ENCODE measurements around the gene TMEM238. TPM values are rescaled to one million over a fixed set of nuclear protein-coding genes. Genes with fewer than 3 reads are reported as not detected.

The TMEM238 gene
- total RNA-seq, 1 experiment from 2014 or later, result 0.97 TPM

GRCh38 chr19:55382013-55382412 lies 2.1 kb downstream of the TMEM238 start:
- no peak for DNase-seq (ENCODE audit: extremely low read depth, low read depth)

GRCh38 chr19:55379174-55379573 lies 4.9 kb downstream of the TMEM238 start:
- DNase-seq (ENCODE audit: extremely low read depth, low read depth), result no peak

DNA sequence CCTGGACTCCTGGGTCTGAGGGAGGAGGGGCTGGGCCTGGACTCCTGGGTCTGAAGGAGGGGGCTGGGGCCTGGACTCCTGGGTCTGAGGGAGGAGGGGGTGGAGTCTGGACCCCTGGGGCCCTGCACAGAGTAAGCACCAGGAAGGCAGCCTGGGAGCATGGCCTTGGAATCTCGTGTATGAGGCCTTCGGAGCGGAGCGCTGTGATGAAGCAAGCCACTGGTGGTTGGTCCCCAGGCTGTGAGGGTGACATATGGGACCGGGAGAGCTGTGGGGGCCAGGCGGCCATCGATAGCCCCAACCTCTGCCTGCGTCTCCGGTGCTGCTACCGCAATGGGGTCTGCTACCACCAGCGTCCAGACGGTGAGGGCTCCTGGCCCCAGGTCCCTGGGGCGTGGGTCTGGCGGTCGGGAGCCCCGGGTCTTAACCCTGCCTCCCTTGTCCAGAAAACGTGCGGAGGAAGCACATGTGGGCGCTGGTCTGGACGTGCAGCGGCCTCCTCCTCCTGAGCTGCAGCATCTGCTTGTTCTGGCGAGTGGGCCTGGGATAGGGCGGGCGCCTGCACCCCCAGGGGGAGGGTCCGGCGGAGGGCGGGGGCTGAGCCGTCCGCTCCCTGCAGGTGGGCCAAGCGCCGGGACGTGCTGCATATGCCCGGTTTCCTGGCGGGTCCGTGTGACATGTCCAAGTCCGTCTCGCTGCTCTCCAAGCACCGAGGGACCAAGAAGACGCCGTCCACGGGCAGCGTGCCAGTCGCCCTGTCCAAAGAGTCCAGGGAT lies 6.5 kb downstream of the TMEM238 start:
- no peak for DNase-seq (ENCODE audit: extremely low read depth, low read depth)

DNA sequence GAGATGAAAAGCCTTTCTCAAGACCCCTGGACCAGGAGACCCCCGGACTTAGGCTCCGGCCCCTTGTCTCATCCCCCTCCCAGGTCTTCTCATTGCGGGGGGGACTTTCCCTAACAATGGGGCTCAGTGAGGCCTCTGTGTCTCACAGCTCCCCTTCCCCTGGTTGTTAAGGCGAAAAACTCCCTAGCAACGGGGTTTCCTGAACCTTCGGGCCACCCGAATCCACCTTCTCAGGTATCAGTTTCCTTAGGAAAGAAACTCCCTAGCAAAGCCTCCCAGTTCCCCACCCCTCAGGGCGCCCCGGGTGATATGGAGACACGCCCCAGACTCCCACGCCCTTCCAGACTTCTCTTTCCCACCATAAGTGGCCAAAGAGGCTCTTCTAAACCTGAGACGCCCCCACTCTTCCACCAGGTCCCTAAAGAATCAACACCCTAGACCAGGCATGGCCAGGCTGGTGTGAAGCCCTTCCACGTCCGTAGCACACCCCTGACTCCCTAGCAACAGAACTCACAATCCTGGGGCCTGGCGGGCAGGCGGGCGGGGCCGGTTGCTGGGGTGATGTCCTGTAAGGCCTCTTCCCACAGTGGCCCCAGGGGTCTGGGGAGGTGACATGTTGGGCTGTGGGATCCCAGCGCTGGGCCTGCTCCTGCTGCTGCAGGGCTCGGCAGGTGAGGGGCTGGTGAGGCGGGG lies 7.7 kb downstream of the TMEM238 start, which contains the start of gene TMEM190:
TSS of gene TMEM190 (plus strand) at position 586 of the 693 bp plus-strand sequence. CDS start at position 614, 28 bp downstream.
- DNase-seq (ENCODE audit: extremely low read depth, low read depth), result no peak

GRCh38 chr19:55373993-55374757 lies 9.9 kb downstream of the TMEM238 start:
- DNase-seq (ENCODE audit: extremely low read depth, low read depth), result no peak

- DNase-seq (ENCODE audit: extremely low read depth, low read depth), result no peak
Observed at GRCh38 chr19:55373306-55373992, 10.6 kb downstream of the TMEM238 start.

GRCh38 chr19:55372316-55373081 lies 11.6 kb downstream of the TMEM238 start:
- no peak for DNase-seq (ENCODE audit: extremely low read depth, low read depth)

GRCh38 chr19:55370305-55370988 lies 13.6 kb downstream of the TMEM238 start, which contains the start of gene IL11:
Gene IL11, minus strand, starts transcription at chr19:55370463. Its CDS starts 153 bp downstream, at chr19:55370310.
- DNase-seq (ENCODE audit: extremely low read depth, low read depth), result no peak

DNA sequence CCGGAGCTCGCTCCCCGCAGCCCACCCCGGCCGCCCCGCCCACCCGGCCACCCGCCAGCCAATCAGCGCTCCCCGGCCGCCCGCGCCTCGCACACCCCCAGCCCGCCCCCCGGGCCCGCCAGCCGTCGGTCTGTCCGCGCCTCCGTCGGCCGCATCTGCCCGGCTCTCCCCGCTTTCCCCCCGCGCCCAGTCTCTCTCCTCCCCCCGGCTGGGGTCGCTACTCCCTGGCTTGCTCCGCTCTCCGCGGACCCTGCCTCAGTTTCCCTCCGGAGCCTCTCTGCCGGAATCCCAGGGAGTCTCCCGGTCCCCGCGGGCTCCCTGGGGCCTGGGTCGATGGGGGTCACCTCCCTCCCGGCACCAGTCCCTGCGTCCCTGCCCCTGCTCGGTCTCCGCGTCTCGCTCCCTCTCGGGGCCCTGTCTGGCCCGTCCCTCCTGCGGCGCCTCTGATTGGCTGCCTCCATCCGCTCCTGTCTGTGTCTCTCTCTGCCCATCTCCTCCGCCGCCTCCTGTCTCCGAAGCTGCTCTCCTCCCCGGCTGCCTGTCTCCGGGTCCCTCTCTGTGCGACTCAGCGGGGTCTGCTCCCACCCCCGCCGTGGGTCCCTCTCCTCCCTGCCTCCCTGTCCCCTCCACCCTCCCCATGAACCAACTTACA lies 14.3 kb downstream of the TMEM238 start:
- peak; percentile 22 for DNase-seq (ENCODE audit: extremely low read depth, low read depth)

DNA sequence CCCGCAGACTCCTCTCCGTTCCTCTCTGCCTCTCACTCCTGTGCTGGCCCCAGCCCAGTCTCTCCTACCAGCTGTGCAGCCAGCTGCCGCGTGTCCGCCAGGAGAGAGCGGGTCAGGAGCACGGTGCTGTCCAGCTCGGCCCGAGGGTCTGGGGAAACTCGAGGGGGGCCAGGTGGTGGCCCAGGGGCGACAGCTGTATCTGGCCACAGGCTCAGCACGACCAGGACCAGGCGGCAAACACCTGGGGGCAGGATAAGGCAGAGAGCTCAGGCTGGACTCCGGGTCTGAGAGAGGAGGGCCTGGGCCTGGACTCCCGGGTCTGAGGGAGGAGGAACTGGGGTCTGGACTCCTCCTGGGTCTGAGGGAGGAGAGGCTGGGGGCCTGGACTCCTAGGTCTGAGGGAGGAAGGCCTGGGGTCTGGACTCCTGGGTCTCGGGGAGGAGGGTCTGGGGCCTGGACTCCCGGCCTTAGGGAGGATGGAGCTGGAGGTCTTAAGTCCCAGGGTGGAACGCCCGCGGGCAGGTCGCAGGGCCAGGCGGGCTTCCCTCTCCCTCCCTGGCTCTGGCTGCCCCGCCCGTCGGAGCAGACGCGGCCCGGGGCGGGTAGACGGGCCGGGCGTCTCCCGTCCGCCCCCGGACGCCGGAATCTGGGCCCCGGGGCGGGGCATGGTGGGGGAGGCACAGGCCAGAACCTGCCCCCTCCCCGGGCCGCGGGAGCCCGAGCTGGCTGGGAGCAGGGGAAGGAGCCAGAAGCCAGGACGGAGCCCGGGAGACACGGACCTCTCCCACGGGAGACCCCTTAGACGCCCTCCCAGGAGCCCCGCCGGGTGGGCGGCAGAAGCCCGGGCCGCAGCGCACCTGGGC lies 15.2 kb downstream of the TMEM238 start:
- DNase-seq (ENCODE audit: extremely low read depth, low read depth), result no peak

DNA sequence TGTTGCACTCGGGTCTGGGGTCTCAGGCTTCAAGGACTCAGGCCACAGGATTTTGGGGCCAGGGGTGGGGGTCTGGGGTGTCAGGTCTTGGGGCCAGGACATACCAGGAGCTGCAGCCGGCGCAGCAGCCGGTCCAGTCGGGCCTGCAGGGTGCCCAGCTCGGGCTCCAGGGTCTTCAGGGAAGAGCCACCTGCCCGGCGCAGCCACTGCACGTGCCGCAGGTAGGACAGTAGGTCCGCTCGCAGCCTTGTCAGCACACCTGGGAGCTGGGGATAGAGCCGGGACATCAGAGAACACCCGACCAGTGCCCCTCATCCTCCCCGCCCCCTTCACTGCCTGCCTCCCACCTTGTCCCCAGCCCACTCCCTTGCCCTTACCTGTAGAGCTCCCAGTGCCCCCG lies 16.0 kb downstream of the TMEM238 start:
- DNase-seq (ENCODE audit: extremely low read depth, low read depth), result no peak

DNA sequence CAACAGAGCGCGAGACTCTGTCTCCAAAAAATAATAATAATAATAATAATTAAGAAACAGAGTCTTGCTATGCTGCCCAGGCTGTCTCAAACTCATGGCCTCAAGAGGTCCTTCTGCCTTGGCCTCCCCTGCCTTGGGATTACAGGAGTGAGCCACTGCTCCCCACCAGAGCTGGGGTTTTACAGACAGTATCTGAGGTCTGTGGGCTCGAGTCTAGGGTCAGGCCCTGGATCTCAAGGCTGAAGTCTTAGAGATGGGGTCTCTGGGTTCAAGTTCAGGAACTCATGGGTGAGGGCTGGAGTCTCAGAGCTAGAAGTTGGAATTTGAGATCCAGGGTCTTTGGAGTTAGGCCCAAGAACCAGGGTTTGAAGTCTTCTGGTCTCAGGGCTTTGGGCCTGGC lies 17.3 kb downstream of the TMEM238 start:
- DNase-seq (ENCODE audit: extremely low read depth, low read depth), result no peak

DNA sequence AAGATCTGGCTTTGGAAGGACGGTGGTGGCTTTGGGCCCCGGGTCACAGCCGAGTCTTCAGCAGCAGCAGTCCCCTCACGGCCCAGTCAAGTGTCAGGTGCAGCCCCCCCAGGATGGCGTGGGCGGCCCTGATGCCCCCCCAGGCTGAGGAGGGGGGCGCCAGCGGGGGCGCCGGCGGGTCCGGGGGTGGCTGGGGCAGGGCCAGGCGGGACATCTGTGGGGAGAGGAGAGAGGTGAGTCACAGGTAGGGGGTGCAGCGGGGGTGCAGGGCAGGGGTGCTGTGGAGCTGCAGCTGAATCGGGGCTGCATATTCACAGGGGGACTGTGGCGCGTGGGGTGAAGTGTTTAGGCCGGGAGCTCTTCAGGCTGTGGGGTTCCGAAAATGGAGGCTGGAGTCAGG lies 18.1 kb downstream of the TMEM238 start:
- no peak for DNase-seq (ENCODE audit: extremely low read depth, low read depth)

DNA sequence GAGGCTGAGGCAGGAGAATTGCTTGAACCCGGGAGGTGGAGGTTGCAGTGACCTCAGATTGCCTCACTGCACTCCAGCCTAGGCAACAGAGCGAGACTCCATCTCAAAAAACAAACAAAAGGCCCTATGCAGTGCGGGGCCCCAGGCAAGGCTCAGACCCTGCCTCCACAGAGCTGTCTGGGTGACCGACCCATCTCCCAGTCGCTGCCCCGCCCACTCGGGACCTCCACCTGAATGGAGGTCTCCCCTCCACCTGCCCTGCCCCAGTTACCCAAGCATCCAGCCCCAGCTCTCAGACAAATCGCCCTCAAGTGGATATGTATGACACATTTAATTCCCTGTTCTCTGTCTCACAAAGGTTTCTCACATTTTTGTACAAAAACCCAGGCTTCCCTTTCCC lies 18.8 kb downstream of the TMEM238 start:
- no peak for DNase-seq (ENCODE audit: extremely low read depth, low read depth)

DNA sequence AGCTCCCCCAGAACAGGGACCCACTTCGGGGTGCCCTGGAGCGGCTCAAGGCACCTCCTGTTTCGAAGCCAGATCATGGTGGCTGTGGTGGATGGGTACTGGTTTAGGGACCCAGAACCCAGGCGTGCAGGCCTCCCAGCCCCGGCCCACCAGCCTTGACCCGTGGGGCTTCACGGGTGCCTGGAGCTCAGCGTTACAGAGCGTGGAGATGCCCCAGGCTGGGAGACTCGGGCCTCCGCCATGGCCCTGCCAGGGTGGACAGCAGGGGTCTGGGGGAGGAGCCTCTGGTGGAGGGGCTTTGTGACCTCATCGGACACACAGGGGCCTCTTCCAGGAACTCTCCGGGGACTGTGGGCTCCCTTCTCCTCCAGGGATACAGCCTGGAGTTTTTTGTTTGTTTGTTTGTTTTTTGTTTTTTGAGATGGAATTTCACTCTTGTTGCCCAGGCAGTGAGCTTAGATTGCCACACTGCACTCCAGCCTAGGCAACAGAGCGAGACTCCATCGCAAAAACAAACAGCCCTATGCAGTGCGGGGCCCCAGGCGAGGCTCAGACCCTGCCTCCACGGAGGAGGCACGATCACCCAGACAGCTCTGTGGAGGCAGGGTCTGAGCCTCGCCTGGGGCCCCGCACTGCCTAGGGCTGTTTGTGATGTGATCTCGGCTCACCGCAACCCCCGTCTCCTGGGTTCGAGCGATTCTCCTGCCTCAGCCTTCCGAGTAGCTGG lies 20.9 kb downstream of the TMEM238 start, which contains the start of gene GARIN5B:
TSS of gene GARIN5B (minus strand) at position 271 of the 727 bp plus-strand sequence. CDS start at position 77, 194 bp downstream.
- no peak for DNase-seq (ENCODE audit: extremely low read depth, low read depth)

GRCh38 chr19:55362174-55362989 lies 21.7 kb downstream of the TMEM238 start:
- no peak for DNase-seq (ENCODE audit: extremely low read depth, low read depth)
